Karpas-422 (cell line): ENCODE results near the gene CARD8. TPM values are rescaled to one million over a fixed set of nuclear protein-coding genes. Genes with fewer than 3 reads are reported as not detected.

Experiments
- DNase-seq: peaks from one replicate; pipeline ENCODE4 v3.0.0-alpha.2; 2015
- H2AFZ ChIP-seq: fragments of 200-600 bp; sonication (generic); 2 replicates; pipeline ENCODE4 v1.6.1; 2014; ENCODE audit warnings: antibody characterized with exemption, low read length, mixed read lengths
- H3K27ac ChIP-seq: fragments of 200-600 bp; sonication (generic); 2 replicates; pipeline ENCODE4 v1.5.1; 2014; ENCODE audit warnings: mild to moderate bottlenecking, low read length, moderate library complexity
- H3K27me3 ChIP-seq: fragments of 200-600 bp; sonication (generic); 2 replicates; pipeline ENCODE4 v1.6.1; 2014; ENCODE audit warnings: low read length, mixed read lengths
- H3K36me3 ChIP-seq: fragments of 200-600 bp; sonication (generic); 2 replicates; pipeline ENCODE4 v1.6.1; 2014; ENCODE audit warnings: low read length, mixed read lengths; ENCODE audit not compliant: insufficient read depth
- H3K4me1 ChIP-seq: fragments of 200-600 bp; sonication (generic); 2 replicates; pipeline ENCODE4 v1.6.1; 2014; ENCODE audit warnings: mild to moderate bottlenecking, low read length, mixed read lengths
- H3K4me2 ChIP-seq: fragments of 200-600 bp; sonication (generic); 2 replicates; pipeline ENCODE4 v1.6.1; 2014; ENCODE audit warnings: low read length, low read depth, mild to moderate bottlenecking; ENCODE audit not compliant: poor library complexity, severe bottlenecking
- H3K4me3 ChIP-seq: fragments of 200-600 bp; sonication (generic); 2 replicates; pipeline ENCODE4 v1.5.1; 2014; ENCODE audit warnings: mild to moderate bottlenecking, antibody characterized with exemption, low read length, mixed read lengths
- H3K79me2 ChIP-seq: fragments of 200-600 bp; sonication (generic); 2 replicates; pipeline ENCODE4 v1.6.1; 2014; ENCODE audit warnings: mild to moderate bottlenecking, low read length, mixed read lengths
- H3K9ac ChIP-seq: fragments of 200-600 bp; sonication (generic); 2 replicates; pipeline ENCODE4 v1.6.0; 2014; ENCODE audit warnings: low read length
- H3K9me2 ChIP-seq: fragments of 200-600 bp; sonication (generic), shearing (Covaris generic); replicated peaks from 2 replicates; pipeline ENCODE4 v1.6.0; 2014; ENCODE audit warnings: mild to moderate bottlenecking, low read length, moderate library complexity; ENCODE audit not compliant: insufficient read depth
- H3K9me3 ChIP-seq: fragments of 300-700, 200-600 bp; sonication (generic); 2 replicates; pipeline ENCODE4 v1.6.1; 2014; ENCODE audit warnings: low read length, mixed read lengths
- H4K20me1 ChIP-seq: fragments of 200-600 bp; sonication (generic); 2 replicates; pipeline ENCODE4 v1.6.1; 2014; ENCODE audit warnings: mild to moderate bottlenecking, antibody characterized with exemption, low read length, low read depth; ENCODE audit not compliant: insufficient read depth
- total RNA-seq: library from RNA; depleted of rRNA; stranded (reverse); fragments of >200 nt; shearing (Covaris generic); gene quantifications from 2 replicates; pipeline ENCODE4 v1.2.3, GENCODE V29; 2014; ENCODE audit warnings: low replicate concordance

Gene CARD8
- total RNA-seq, 1 experiment from 2014 or later: 137 TPM

- H3K79me2 ChIP-seq: peaks cover 56% of the 10 kb centered on the region
- H3K9ac ChIP-seq: peak overlapping the region; percentile 86; the same call in 1 of the 2 replicates
- no peak overlapping the region for H2AFZ ChIP-seq
These were observed 1.2 kb downstream of the CARD8 start for GRCh38 chr19:48254529-48254970.

GRCh38 chr19:48253999-48254398 is 1.7 kb downstream of the CARD8 start:
- Histone ChIP-seq H4K20me1 (no peaks in the 10 kb centered on the region), H3K9me2 (no peaks in the 10 kb centered on the region), H3K4me3 (peak overlapping the region; percentile 86), H3K36me3 (peaks cover 4% of the 10 kb centered on the region; the same call in 1 of the 2 replicates), H3K27me3 (no peaks in the 10 kb centered on the region), H3K9me3 (no peaks in the 10 kb centered on the region), H3K9ac (no peak overlapping the region), H2AFZ (no peak overlapping the region), H3K27ac (peak overlapping the region; percentile 9; the same call in 1 of the 2 replicates), H3K79me2 (peaks cover 59% of the 10 kb centered on the region), H3K4me2 (peak overlapping the region; percentile 79), H3K4me1 (peaks cover 79% of the 10 kb centered on the region)
- DNase-seq: no peak

More at GRCh38 chr19:48254529-48254970, 1.2 kb downstream of the CARD8 start:
- H3K4me2 ChIP-seq: peak overlapping the region; percentile 79
- H3K27ac ChIP-seq: peak overlapping the region; percentile 95; the same call in 1 of the 2 replicates
- H3K9me2 ChIP-seq: no peaks in the 10 kb centered on the region
- no peak for DNase-seq
- peaks cover 4% of the 10 kb centered on the region; the same call in 1 of the 2 replicates for H3K36me3 ChIP-seq
- H3K4me3 ChIP-seq: peak overlapping the region; percentile 86
- no peaks in the 10 kb centered on the region for H3K27me3 ChIP-seq
- no peaks in the 10 kb centered on the region for H4K20me1 ChIP-seq
- H3K4me1 ChIP-seq: peaks cover 82% of the 10 kb centered on the region
- no peaks in the 10 kb centered on the region for H3K9me3 ChIP-seq

GRCh38 chr19:48252609-48253008 is 3.1 kb downstream of the CARD8 start:
- Histone ChIP-seq H3K4me2 (peak overlapping the region; percentile 79), H3K79me2 (peaks cover 71% of the 10 kb centered on the region), H3K9ac (peak overlapping the region; percentile 8; the same call in 1 of the 2 replicates)

GRCh38 chr19:48250290-48251025 is 5.3 kb downstream of the CARD8 start:
- Histone ChIP-seq H3K79me2 (peaks cover 88% of the 10 kb centered on the region), H2AFZ (no peak overlapping the region), H3K27ac (peak overlapping the region; percentile 76), H3K4me2 (peak overlapping the region; percentile 59), H3K9me2 (no peaks in the 10 kb centered on the region), H3K36me3 (peaks cover 30% of the 10 kb centered on the region), H3K9ac (peak overlapping the region; percentile 25), H4K20me1 (no peaks in the 10 kb centered on the region), H3K9me3 (no peaks in the 10 kb centered on the region), H3K4me3 (peak overlapping the region; percentile 49; the same call in 1 of the 2 replicates), H3K4me1 (peaks cover 58% of the 10 kb centered on the region), H3K27me3 (no peaks in the 10 kb centered on the region)
- peak; percentile 58 for DNase-seq

More at GRCh38 chr19:48252609-48253008, 3.1 kb downstream of the CARD8 start:
- H3K4me3 ChIP-seq: peak overlapping the region; percentile 86; the same call in 1 of the 2 replicates
- peaks cover 14% of the 10 kb centered on the region for H3K36me3 ChIP-seq
- peaks cover 69% of the 10 kb centered on the region for H3K4me1 ChIP-seq
- H2AFZ ChIP-seq: no peak overlapping the region
- H4K20me1 ChIP-seq: no peaks in the 10 kb centered on the region
- no peak overlapping the region for H3K27ac ChIP-seq
- no peaks in the 10 kb centered on the region for H3K27me3 ChIP-seq
- no peaks in the 10 kb centered on the region for H3K9me2 ChIP-seq
- no peak for DNase-seq
- no peaks in the 10 kb centered on the region for H3K9me3 ChIP-seq

GRCh38 chr19:48249502-48250014 is 6.2 kb downstream of the CARD8 start:
- H3K4me2 ChIP-seq: peak overlapping the region; percentile 59
- no peaks in the 10 kb centered on the region for H3K27me3 ChIP-seq
- peak overlapping the region; percentile 76 for H3K27ac ChIP-seq
- peaks cover 87% of the 10 kb centered on the region for H3K79me2 ChIP-seq
- no peaks in the 10 kb centered on the region for H3K9me2 ChIP-seq
- peak overlapping the region; percentile 62 for H3K9ac ChIP-seq
- peak overlapping the region; percentile 49 for H3K4me3 ChIP-seq
- no peaks in the 10 kb centered on the region for H4K20me1 ChIP-seq
- peak overlapping the region; percentile 75; the same call in 1 of the 2 replicates for H2AFZ ChIP-seq
- H3K9me3 ChIP-seq: no peaks in the 10 kb centered on the region
- H3K4me1 ChIP-seq: peaks cover 51% of the 10 kb centered on the region
- peak; percentile 74 for DNase-seq
- peaks cover 30% of the 10 kb centered on the region for H3K36me3 ChIP-seq

- H2AFZ ChIP-seq: no peak overlapping the region
- no peak for DNase-seq
- H3K4me2 ChIP-seq: no peak overlapping the region
- H3K4me1 ChIP-seq: peaks cover 38% of the 10 kb centered on the region
- H4K20me1 ChIP-seq: no peaks in the 10 kb centered on the region
- no peaks in the 10 kb centered on the region for H3K9me3 ChIP-seq
- no peaks in the 10 kb centered on the region for H3K9me2 ChIP-seq
- H3K27me3 ChIP-seq: no peaks in the 10 kb centered on the region
- peaks cover 30% of the 10 kb centered on the region for H3K36me3 ChIP-seq
- H3K27ac ChIP-seq: no peak overlapping the region
- no peak overlapping the region for H3K9ac ChIP-seq
- no peak overlapping the region for H3K4me3 ChIP-seq
- H3K79me2 ChIP-seq: peaks cover 82% of the 10 kb centered on the region
These were observed 7.5 kb downstream of the CARD8 start for GRCh38 chr19:48248081-48248833.

- H3K9me2 ChIP-seq: no peaks in the 10 kb centered on the region
- peaks cover 29% of the 10 kb centered on the region for H3K4me1 ChIP-seq
- no peak overlapping the region for H2AFZ ChIP-seq
- no peak overlapping the region for H3K4me2 ChIP-seq
- H3K79me2 ChIP-seq: peaks cover 73% of the 10 kb centered on the region
- H3K4me3 ChIP-seq: no peak overlapping the region
- H3K27ac ChIP-seq: no peak overlapping the region
- H3K27me3 ChIP-seq: no peaks in the 10 kb centered on the region
- no peak overlapping the region for H3K9ac ChIP-seq
- DNase-seq: no peak
- H4K20me1 ChIP-seq: no peaks in the 10 kb centered on the region
- H3K36me3 ChIP-seq: peaks cover 27% of the 10 kb centered on the region
- no peaks in the 10 kb centered on the region for H3K9me3 ChIP-seq
These were observed 8.5 kb downstream of the CARD8 start for GRCh38 chr19:48247212-48247611.

GRCh38 chr19:48246101-48246500 is 9.6 kb downstream of the CARD8 start:
- Histone ChIP-seq H3K9me2 (no peaks in the 10 kb centered on the region), H3K9me3 (no peaks in the 10 kb centered on the region), H3K4me2 (no peak overlapping the region), H3K27ac (no peak overlapping the region), H3K36me3 (peaks cover 27% of the 10 kb centered on the region), H3K4me3 (no peak overlapping the region), H3K9ac (no peak overlapping the region), H4K20me1 (no peaks in the 10 kb centered on the region), H2AFZ (no peak overlapping the region), H3K79me2 (peaks cover 63% of the 10 kb centered on the region), H3K4me1 (peaks cover 18% of the 10 kb centered on the region), H3K27me3 (no peaks in the 10 kb centered on the region)
- no peak for DNase-seq
